Keratinocyte (primary cell): ENCODE data around the gene VPS35L. TPM values are rescaled to one million over a fixed set of nuclear protein-coding genes. Genes with fewer than 3 reads are reported as not detected.

Experiments used
- DNase-seq: peaks from one replicate; pipeline ENCODE4 v3.0.0-alpha.2; 2011; ENCODE audit warnings: low read depth, missing footprints, low spot score
- FAIRE-seq: peaks from 2 replicates; lab custom pipeline; 2011; peaks lifted over from hg19 to GRCh38; lab: Jason Lieb, UNC
- H2AFZ ChIP-seq: 2 replicates; pipeline ENCODE4 v1.6.0; 2012; ENCODE audit warnings: low read length, control low read depth, inconsistent platforms; ENCODE audit not compliant: control insufficient read depth
- H3K27ac ChIP-seq: 2 replicates; pipeline ENCODE4 v1.5.1; 2011; ENCODE audit warnings: low read length; ENCODE audit not compliant: control insufficient read depth, insufficient read depth
- H3K27me3 ChIP-seq: 3 replicates; pipeline ENCODE4 v1.6.0; 2011; ENCODE audit warnings: low read length; ENCODE audit not compliant: control insufficient read depth, insufficient read depth; ENCODE audit errors: extremely low read depth
- H3K36me3 ChIP-seq, 2 experiments: 2 replicates in 1 of 2; 3 replicates in 1 of 2; pipeline ENCODE4 v1.5.1; 2011; ENCODE audit warnings: low read length in 2 of 2, mild to moderate bottlenecking in 1 of 2; ENCODE audit not compliant: control insufficient read depth in 2 of 2, insufficient read depth in 2 of 2; ENCODE audit errors: extremely low read depth in 1 of 2
- H3K4me1 ChIP-seq: 3 replicates; pipeline ENCODE4 v1.5.1; 2011; ENCODE audit warnings: low read length; ENCODE audit not compliant: control insufficient read depth, insufficient read depth; ENCODE audit errors: extremely low read depth
- H3K4me2 ChIP-seq: 3 replicates; pipeline ENCODE4 v1.6.0; 2011; ENCODE audit warnings: low read depth, low read length; ENCODE audit not compliant: control insufficient read depth, insufficient read depth; ENCODE audit errors: extremely low read depth
- H3K4me3 ChIP-seq, 3 experiments: fragments of 200-600 bp in 1 of 3; sonication (generic) in 1 of 3; 2 replicates in 2 of 3; 3 replicates in 1 of 3; pipeline ENCODE4 v1.5.1; 2011 to 2016; ENCODE audit warnings: low read length in 3 of 3, mild to moderate bottlenecking in 3 of 3, control low read depth in 2 of 3, inconsistent platforms in 1 of 3, low read depth in 1 of 3, mixed read lengths in 1 of 3, mixed run types in 1 of 3, moderate library complexity in 1 of 3; ENCODE audit not compliant: control insufficient read depth in 2 of 3, insufficient read depth in 2 of 3; ENCODE audit errors: extremely low read depth in 1 of 3
- H3K79me2 ChIP-seq: 2 replicates; pipeline ENCODE4 v1.6.0; 2012; ENCODE audit warnings: low read length; ENCODE audit not compliant: control insufficient read depth, insufficient read depth
- H3K9ac ChIP-seq: 3 replicates; pipeline ENCODE4 v1.6.0; 2011; ENCODE audit warnings: low read length; ENCODE audit not compliant: control insufficient read depth, insufficient read depth; ENCODE audit errors: extremely low read depth
- H3K9me1 ChIP-seq: 3 replicates; pipeline ENCODE4 v1.6.0; 2011; ENCODE audit warnings: low read length; ENCODE audit not compliant: control insufficient read depth, insufficient read depth; ENCODE audit errors: extremely low read depth
- H3K9me3 ChIP-seq: 2 replicates; pipeline ENCODE4 v1.5.1; 2012; ENCODE audit warnings: low read depth, low read length; ENCODE audit not compliant: control insufficient read depth
- H4K20me1 ChIP-seq: 3 replicates; pipeline ENCODE4 v1.6.0; 2011; ENCODE audit warnings: low read length; ENCODE audit not compliant: control insufficient read depth, insufficient read depth; ENCODE audit errors: extremely low read depth
- CTCF ChIP-seq, 3 experiments: IDR thresholded peaks in 1 of 3; conservative IDR thresholded peaks in 1 of 3; optimal IDR thresholded peaks in 1 of 3; 2 replicates in 2 of 3; 3 replicates in 1 of 3; pipeline versions ENCODE3 to v1.5.1; 2011; ENCODE audit warnings: low read length in 3 of 3, mild to moderate bottlenecking in 3 of 3, moderate library complexity in 2 of 3, control low read depth in 1 of 3, inconsistent platforms in 1 of 3; ENCODE audit not compliant: insufficient read depth in 2 of 3; ENCODE audit errors: extremely low read depth in 1 of 3
- EZH2 ChIP-seq: IDR thresholded peaks from one replicate; pipeline ENCODE4 v1.6.1; 2012; ENCODE audit warnings: inconsistent platforms, mild to moderate bottlenecking, low read length, moderate library complexity
- dilution Hi-C: fragments of 300-500 bp; cut with MboI; formaldehyde crosslinking; loops from one replicate; pipeline ENCODE4 v1.7.0; 2020; ENCODE audit warnings: low sequenced_read_pairs; ENCODE audit not compliant: extremely low pct_ligation_motif_present
- polyA plus RNA-seq, 5 experiments: library from polyadenylated mRNA; depleted of rRNA in 3 of 5; stranded (reverse) in 3 of 5; stranded (forward) in 1 of 5; unstranded in 1 of 5; fragments of >200 nt; gene quantifications; 1 replicate in 1 of 5; 2 replicates in 3 of 5; 3 replicates in 1 of 5; pipeline versions ENCODE4 v1.2.1 to v1.2.3, GENCODE V29; 2011 to 2012; ENCODE audit warnings: missing spikeins in 2 of 5, low read depth in 1 of 5, low replicate concordance in 1 of 5

Gene VPS35L
- polyA plus RNA-seq, 1 donor (not counting 4 experiments of a cell fraction or from before 2014, with no cell fraction given) = 22.1 TPM

GRCh38 chr16:19685176-19685575, 129.7 kb downstream of the VPS35L start:
- no peaks in the 10 kb centered on the region for H3K27me3 ChIP-seq
- no peak overlapping the region for H3K27ac ChIP-seq
- H3K4me1 ChIP-seq = no peaks in the 10 kb centered on the region
- no peak overlapping the region for H3K4me2 ChIP-seq
- H2AFZ ChIP-seq = no peak overlapping the region
- no peak overlapping the region for H3K9ac ChIP-seq
- dilution Hi-C loops = no loop called here
- H3K4me3 ChIP-seq = no peak overlapping the region
- no peaks in the 10 kb centered on the region for H4K20me1 ChIP-seq
- peaks cover 3 to 5% of the 10 kb centered on the region in 2 experiments for H3K36me3 ChIP-seq
- H3K79me2 ChIP-seq = no peaks in the 10 kb centered on the region
- H3K9me1 ChIP-seq = no peaks in the 10 kb centered on the region
- no peak for TF ChIP-seq CTCF (optimal IDR thresholded peaks at IDR 0.05 in 1 of 3, IDR thresholded peaks at IDR 0.05 in 1 of 3, conservative IDR thresholded peaks at IDR 0.05 in 1 of 3; ENCODE audit: extremely low read depth in 1 of 3, insufficient read depth in 2 of 3, low read length in 3 of 3)
- no peak for TF ChIP-seq EZH2
- DNase-seq (no peak), FAIRE-seq (no peak)
- no peaks in the 10 kb centered on the region for H3K9me3 ChIP-seq

- Histone ChIP-seq H3K9me1 (no peaks in the 10 kb centered on the region), H3K4me1 (no peaks in the 10 kb centered on the region), H3K9me3 (no peaks in the 10 kb centered on the region), H3K79me2 (no peaks in the 10 kb centered on the region), H3K27me3 (no peaks in the 10 kb centered on the region), H3K27ac (no peak overlapping the region), H3K4me2 (no peak overlapping the region), H2AFZ (no peak overlapping the region), H3K36me3 (peaks cover 3 to 7% of the 10 kb centered on the region in 2 experiments), H4K20me1 (no peaks in the 10 kb centered on the region), H3K9ac (no peak overlapping the region), H3K4me3 (no peak overlapping the region)
- dilution Hi-C loops = no loop called here
- DNase-seq (no peak), FAIRE-seq (no peak)
- TF ChIP-seq EZH2 (no peak), CTCF (optimal IDR thresholded peaks at IDR 0.05 in 1 of 3, IDR thresholded peaks at IDR 0.05 in 1 of 3, conservative IDR thresholded peaks at IDR 0.05 in 1 of 3; ENCODE audit: extremely low read depth in 1 of 3, insufficient read depth in 2 of 3, low read length in 3 of 3) (no peak)
These were observed 131.8 kb downstream of the VPS35L start for GRCh38 chr16:19687279-19687678.
